Thyroid gland (tissue), 4 donors: ENCODE data around the gene ADCY1.

ENCODE experiments used
- CTCF ChIP-seq, 6 experiments: fragments of 200-600 bp in 3 of 6; fragments of 450-650 bp in 3 of 6; sonication (generic) in 3 of 6; IDR thresholded peaks; one replicate each; pipeline ENCODE4 v1.5.1; 2016 to 2019; ENCODE audit warnings: antibody characterized with exemption in 6 of 6, mild to moderate bottlenecking in 2 of 6, inconsistent platforms in 1 of 6, moderate library complexity in 1 of 6
- POLR2A ChIP-seq, 2 donors: fragments of 450-650 bp; IDR thresholded peaks; one replicate each; pipeline ENCODE4 v1.6.1; 2017; ENCODE audit warnings: antibody characterized with exemption in 2 of 2, mild to moderate bottlenecking in 2 of 2, moderate library complexity in 1 of 2

DNA sequence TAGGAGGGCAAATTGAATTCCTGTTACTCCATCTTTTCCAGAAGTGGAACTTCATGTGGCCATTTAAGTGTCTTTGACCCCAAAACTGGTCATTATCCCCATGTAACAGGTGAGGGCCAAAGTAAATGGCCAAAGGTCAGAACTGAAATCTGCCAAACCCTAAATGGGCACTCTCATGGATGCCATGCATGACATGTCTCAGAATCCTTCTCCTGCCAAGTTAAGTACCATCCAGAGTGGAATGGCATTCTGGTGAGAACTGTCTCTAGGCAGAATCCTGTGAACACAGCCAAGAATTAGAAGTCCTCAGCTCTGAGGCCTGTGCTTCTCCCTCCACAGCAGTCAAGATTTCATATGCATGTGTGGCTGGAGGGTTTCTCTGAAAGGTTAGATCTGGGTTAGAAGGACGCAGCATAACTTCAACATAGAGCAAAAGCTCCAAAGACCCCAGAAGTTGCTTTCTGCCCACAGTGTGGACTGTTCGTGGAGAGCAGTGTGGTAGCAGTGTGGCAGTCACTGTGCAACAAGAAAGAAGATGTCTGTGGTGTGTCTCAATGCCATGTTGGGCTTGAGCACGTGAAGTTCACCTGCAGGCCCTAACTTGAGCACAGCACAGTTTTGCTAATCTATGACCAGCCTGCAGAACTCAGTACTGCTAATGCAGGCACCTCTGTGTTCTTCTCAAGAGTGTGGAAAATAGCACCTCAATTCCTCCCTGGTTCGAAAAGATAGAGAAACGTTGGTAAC, 121.3 kb downstream of the ADCY1 start:
- TF ChIP-seq CTCF (IDR thresholded peaks at IDR 0.05) (no peak), POLR2A (IDR thresholded peaks at IDR 0.05) (no peak)
